HEK293 (cell line): ENCODE data around the gene PBX3.

Experiments
- CTCF ChIA-PET: fragments of 350-600 bp; formaldehyde crosslinking; extraction: SDS; loops from one replicate; lab custom pipeline; 2021; ENCODE audit warnings: antibody characterized with exemption; lab: Yijun Ruan, JAX
- POLR2A ChIA-PET: fragments of 300-600 bp; formaldehyde crosslinking; extraction: SDS; loops from one replicate; lab custom pipeline; 2020; ENCODE audit warnings: antibody characterized with exemption, inconsistent platforms; lab: Yijun Ruan, JAX
- H3K27ac ChIP-seq: fragments of 200-500 bp; sonication (Bioruptor generic); 2 replicates; pipeline ENCODE4 v1.5.1; 2014; ENCODE audit warnings: low read depth, low read length, control low read depth, inconsistent platforms; ENCODE audit errors: extremely low read depth
- H3K36me3 ChIP-seq, 2 experiments: fragments of 200-500 bp in 1 of 2; sonication (Bioruptor generic) in 1 of 2; 1 replicate in 1 of 2; 2 replicates in 1 of 2; pipeline ENCODE4 v1.5.1; 2014 to 2017; ENCODE audit warnings: inconsistent platforms in 2 of 2, low read length in 2 of 2; ENCODE audit not compliant: control insufficient read depth in 2 of 2, insufficient read depth in 1 of 2
- H3K4me1 ChIP-seq: fragments of 200-500 bp; sonication (Bioruptor generic); 2 replicates; pipeline ENCODE4 v1.5.1; 2014; ENCODE audit warnings: mild to moderate bottlenecking, low read length, inconsistent platforms; ENCODE audit not compliant: control insufficient read depth, insufficient read depth
- H3K4me3 ChIP-seq: 2 replicates; pipeline ENCODE4 v1.5.1; 2011; ENCODE audit warnings: low read depth, mild to moderate bottlenecking, control low read depth, low read length, moderate library complexity
- H3K9me3 ChIP-seq: fragments of 200-500 bp; sonication (Bioruptor generic); 2 replicates; pipeline ENCODE4 v1.5.1; 2014; ENCODE audit warnings: low read depth, low read length, inconsistent platforms; ENCODE audit not compliant: control insufficient read depth, insufficient read depth
- EGR2 ChIP-seq: fragments of 450-650 bp; formaldehyde crosslinking; IDR thresholded peaks from 2 replicates; pipeline ENCODE4 v1.5.1; 2016; ENCODE audit warnings: low read depth, missing biosample characterization, missing genetic modification characterization
- GLIS1 ChIP-seq: fragments of 450-650 bp; formaldehyde crosslinking; IDR thresholded peaks from 2 replicates; pipeline ENCODE4 v1.5.1; 2016; ENCODE audit warnings: missing biosample characterization, missing genetic modification characterization
- MZF1 ChIP-seq: fragments of 450-650 bp; formaldehyde crosslinking; IDR thresholded peaks from 2 replicates; pipeline ENCODE4 v1.5.1; 2017; ENCODE audit warnings: missing biosample characterization, missing genetic modification characterization, borderline replicate concordance
- OVOL3 ChIP-seq: fragments of 450-650 bp; formaldehyde crosslinking; IDR thresholded peaks from 2 replicates; pipeline ENCODE4 v1.5.1; 2016; ENCODE audit warnings: missing biosample characterization, missing genetic modification characterization
- SALL2 ChIP-seq: fragments of 450-650 bp; formaldehyde crosslinking; IDR thresholded peaks from 2 replicates; pipeline ENCODE4 v1.5.0; 2017; ENCODE audit warnings: missing biosample characterization, mild to moderate bottlenecking, missing genetic modification characterization, borderline replicate concordance
- TCF7L2 ChIP-seq: IDR thresholded peaks from 2 replicates; pipeline ENCODE4 v1.6.1; 2011; ENCODE audit warnings: low read depth, mild to moderate bottlenecking, inconsistent platforms, low read length, moderate library complexity, borderline replicate concordance
- WT1 ChIP-seq: fragments of 450-650 bp; formaldehyde crosslinking; IDR thresholded peaks from 2 replicates; pipeline ENCODE4 v1.5.1; 2016; ENCODE audit warnings: missing biosample characterization, missing genetic modification characterization
- ZBTB17 ChIP-seq: fragments of 450-650 bp; formaldehyde crosslinking; IDR thresholded peaks from 2 replicates; pipeline ENCODE4 v1.5.1; 2016; ENCODE audit warnings: missing biosample characterization, missing genetic modification characterization
- ZFP3 ChIP-seq: fragments of 450-650 bp; formaldehyde crosslinking; IDR thresholded peaks from 2 replicates; pipeline ENCODE4 v1.5.1; 2016; ENCODE audit warnings: low read depth, missing biosample characterization, missing genetic modification characterization
- ZNF112 ChIP-seq: fragments of 450-650 bp; formaldehyde crosslinking; IDR thresholded peaks from 2 replicates; pipeline ENCODE4 v1.5.0; 2017; ENCODE audit warnings: missing biosample characterization, missing genetic modification characterization
- ZNF121 ChIP-seq: fragments of 450-650 bp; formaldehyde crosslinking; IDR thresholded peaks from 2 replicates; pipeline ENCODE4 v1.5.1; 2016; ENCODE audit warnings: missing biosample characterization, missing genetic modification characterization
- ZNF146 ChIP-seq: fragments of 450-650 bp; formaldehyde crosslinking; IDR thresholded peaks from 2 replicates; pipeline ENCODE4 v1.5.1; 2016; ENCODE audit warnings: missing biosample characterization, missing genetic modification characterization
- ZNF174 ChIP-seq: fragments of 450-650 bp; formaldehyde crosslinking; IDR thresholded peaks from 2 replicates; pipeline ENCODE4 v1.5.0; 2017; ENCODE audit warnings: missing biosample characterization, mild to moderate bottlenecking, missing genetic modification characterization
- ZNF184 ChIP-seq: fragments of 450-650 bp; IDR thresholded peaks from 2 replicates; pipeline ENCODE4 v1.5.1; 2018; ENCODE audit warnings: missing biosample characterization, mild to moderate bottlenecking, missing genetic modification characterization
- ZNF19 ChIP-seq: fragments of 450-650 bp; formaldehyde crosslinking; IDR thresholded peaks from 2 replicates; pipeline ENCODE4; 2016; ENCODE audit warnings: missing biosample characterization, missing genetic modification characterization, low read depth
- ZNF2 ChIP-seq: fragments of 450-650 bp; formaldehyde crosslinking; IDR thresholded peaks from 2 replicates; pipeline ENCODE4 v1.5.1; 2016; ENCODE audit warnings: missing biosample characterization, missing genetic modification characterization
- ZNF221 ChIP-seq: fragments of 450-650 bp; formaldehyde crosslinking; IDR thresholded peaks from 2 replicates; pipeline ENCODE4 v1.5.1; 2017; ENCODE audit warnings: missing biosample characterization, missing genetic modification characterization, borderline replicate concordance
- ZNF223 ChIP-seq: fragments of 450-650 bp; formaldehyde crosslinking; IDR thresholded peaks from 2 replicates; pipeline ENCODE4 v1.5.1; 2016; ENCODE audit warnings: missing biosample characterization, missing genetic modification characterization
- ZNF426 ChIP-seq: fragments of 450-650 bp; formaldehyde crosslinking; IDR thresholded peaks from 2 replicates; pipeline ENCODE4 v1.5.1; 2017; ENCODE audit warnings: missing biosample characterization, missing genetic modification characterization, mild to moderate bottlenecking, inconsistent platforms, moderate library complexity
- ZNF510 ChIP-seq: fragments of 450-650 bp; formaldehyde crosslinking; IDR thresholded peaks from 2 replicates; pipeline ENCODE4 v1.5.1; 2018; ENCODE audit warnings: mild to moderate bottlenecking, missing genetic modification characterization, missing biosample characterization; ENCODE audit not compliant: insufficient replicate concordance
- ZNF521 ChIP-seq: fragments of 450-650 bp; formaldehyde crosslinking; IDR thresholded peaks from 2 replicates; pipeline ENCODE4 v1.5.1; 2017; ENCODE audit warnings: missing biosample characterization, mild to moderate bottlenecking, missing genetic modification characterization
- ZNF544 ChIP-seq: fragments of 450-650 bp; formaldehyde crosslinking; IDR thresholded peaks from 2 replicates; pipeline ENCODE4 v1.5.0; 2017; ENCODE audit warnings: missing biosample characterization, missing genetic modification characterization
- ZNF561 ChIP-seq: fragments of 450-650 bp; IDR thresholded peaks from 2 replicates; pipeline ENCODE4 v1.5.1; 2018; ENCODE audit warnings: missing biosample characterization, missing genetic modification characterization, borderline replicate concordance
- ZNF596 ChIP-seq: fragments of 450-650 bp; IDR thresholded peaks from 2 replicates; pipeline ENCODE4 v1.5.0; 2018; ENCODE audit warnings: missing biosample characterization, mild to moderate bottlenecking, missing genetic modification characterization, moderate library complexity
- ZNF623 ChIP-seq: fragments of 450-650 bp; formaldehyde crosslinking; IDR thresholded peaks from 2 replicates; pipeline ENCODE4 v1.5.1; 2016; ENCODE audit warnings: missing biosample characterization, missing genetic modification characterization
- ZNF791 ChIP-seq: fragments of 450-650 bp; formaldehyde crosslinking; IDR thresholded peaks from 2 replicates; pipeline ENCODE4 v1.5.1; 2016; ENCODE audit warnings: missing biosample characterization, missing genetic modification characterization
- ZNF843 ChIP-seq: fragments of 450-650 bp; formaldehyde crosslinking; IDR thresholded peaks from 2 replicates; pipeline ENCODE4 v1.5.1; 2016; ENCODE audit warnings: missing biosample characterization, missing genetic modification characterization
- TF ChIP-seq, protein P1 (sequence below): fragments of 450-650 bp; formaldehyde crosslinking; IDR thresholded peaks from 2 replicates; pipeline ENCODE4 v1.5.1; 2017; ENCODE audit warnings: missing biosample characterization, missing genetic modification characterization
- TF ChIP-seq, protein P2 (sequence below): fragments of 450-650 bp; formaldehyde crosslinking; IDR thresholded peaks from 2 replicates; pipeline ENCODE4 v1.5.1; 2016; ENCODE audit warnings: missing biosample characterization, missing genetic modification characterization, low read depth
- TF ChIP-seq, protein P3 (sequence below): fragments of 450-650 bp; formaldehyde crosslinking; conservative IDR thresholded peaks from 2 replicates; pipeline ENCODE4 v1.5.1; 2016; ENCODE audit warnings: low read depth, missing biosample characterization, missing genetic modification characterization

Gene PBX3

DNA sequence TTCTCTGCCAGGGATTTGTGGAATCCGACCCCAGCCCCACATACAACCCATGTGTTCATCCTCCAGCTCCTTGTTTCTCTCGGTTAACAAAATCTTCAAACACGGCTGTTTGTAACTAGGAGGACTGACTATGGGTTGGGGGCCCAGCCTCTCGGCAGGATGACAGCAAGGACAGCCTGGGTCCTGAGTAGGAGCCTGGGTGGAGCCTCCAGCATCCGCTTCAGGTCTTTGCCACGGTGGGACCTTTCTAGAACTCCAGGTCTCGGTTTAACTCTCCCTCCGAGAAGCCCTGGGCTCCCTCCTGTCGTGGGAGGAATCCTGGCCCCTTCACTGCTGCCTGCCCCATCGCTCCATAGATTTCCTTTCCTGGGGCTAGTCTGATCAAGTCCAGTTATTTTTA lies 248.5 kb downstream of the PBX3 start (continued):
- no peak for TF ChIP-seq OVOL3 (tag by site-specific recombination)
- TF ChIP-seq ZNF596 (tag by site-specific recombination) = no peak

DNA sequence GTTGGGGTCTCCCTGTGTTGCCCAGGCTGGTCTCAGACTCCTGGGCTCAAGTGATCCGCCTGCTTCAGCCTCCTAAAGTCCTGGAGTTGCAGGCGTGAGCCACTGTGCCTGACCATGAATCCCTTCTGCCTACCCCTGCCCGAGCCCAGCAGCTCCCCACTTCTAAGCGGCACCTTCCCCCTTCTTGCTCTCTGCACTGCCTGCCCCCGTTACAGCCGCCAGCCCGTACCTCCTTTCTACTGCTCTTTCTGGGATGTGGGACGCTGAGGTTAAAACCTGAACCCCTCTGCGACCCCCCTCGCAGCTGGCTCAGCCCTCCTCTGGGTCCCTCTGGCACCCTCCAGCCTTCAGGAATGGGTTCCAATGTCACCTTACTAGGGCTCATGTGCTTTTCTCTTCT lies 249.6 kb downstream of the PBX3 start:
- H3K9me3 ChIP-seq = no peaks in the 10 kb centered on the region
- H3K4me3 ChIP-seq = no peak overlapping the region
- POLR2A ChIA-PET = no interaction called here
- H3K27ac ChIP-seq = no peak overlapping the region
- H3K4me1 ChIP-seq = no peaks in the 10 kb centered on the region
- CTCF ChIA-PET = no interaction called here
- H3K36me3 ChIP-seq = no peaks in the 10 kb centered on the region
- no peak for TF ChIP-seq GLIS1 (tag by site-specific recombination)
- TF ChIP-seq ZNF843 (tag by site-specific recombination) = no peak
- TF ChIP-seq MZF1 (tag by site-specific recombination) = no peak
- TF ChIP-seq ZNF791 = no peak
- no peak for TF ChIP-seq EGR2
- TF ChIP-seq ZNF223 (tag by site-specific recombination) = no peak
- TF ChIP-seq, protein P1, sequence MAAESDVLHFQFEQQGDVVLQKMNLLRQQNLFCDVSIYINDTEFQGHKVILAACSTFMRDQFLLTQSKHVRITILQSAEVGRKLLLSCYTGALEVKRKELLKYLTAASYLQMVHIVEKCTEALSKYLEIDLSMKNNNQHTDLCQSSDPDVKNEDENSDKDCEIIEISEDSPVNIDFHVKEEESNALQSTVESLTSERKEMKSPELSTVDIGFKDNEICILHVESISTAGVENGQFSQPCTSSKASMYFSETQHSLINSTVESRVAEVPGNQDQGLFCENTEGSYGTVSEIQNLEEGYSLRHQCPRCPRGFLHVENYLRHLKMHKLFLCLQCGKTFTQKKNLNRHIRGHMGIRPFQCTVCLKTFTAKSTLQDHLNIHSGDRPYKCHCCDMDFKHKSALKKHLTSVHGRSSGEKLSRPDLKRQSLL (tag by site-specific recombination) = no peak
- no peak for TF ChIP-seq ZNF146 (tag by site-specific recombination)
- TF ChIP-seq ZNF426 (tag by site-specific recombination) = no peak
- TF ChIP-seq ZFP3 (tag by site-specific recombination) = no peak
- TF ChIP-seq ZNF544 (tag by site-specific recombination) = no peak
- no peak for TF ChIP-seq TCF7L2
- no peak for TF ChIP-seq ZNF19
- TF ChIP-seq SALL2 (tag by site-specific recombination) = no peak
- no peak for TF ChIP-seq ZNF121
- no peak for TF ChIP-seq ZNF184 (tag by site-specific recombination)
- no peak for TF ChIP-seq WT1
- TF ChIP-seq ZNF521 (tag by site-specific recombination) = no peak
- TF ChIP-seq ZBTB17 (tag by site-specific recombination) = no peak
- TF ChIP-seq, protein P2, sequence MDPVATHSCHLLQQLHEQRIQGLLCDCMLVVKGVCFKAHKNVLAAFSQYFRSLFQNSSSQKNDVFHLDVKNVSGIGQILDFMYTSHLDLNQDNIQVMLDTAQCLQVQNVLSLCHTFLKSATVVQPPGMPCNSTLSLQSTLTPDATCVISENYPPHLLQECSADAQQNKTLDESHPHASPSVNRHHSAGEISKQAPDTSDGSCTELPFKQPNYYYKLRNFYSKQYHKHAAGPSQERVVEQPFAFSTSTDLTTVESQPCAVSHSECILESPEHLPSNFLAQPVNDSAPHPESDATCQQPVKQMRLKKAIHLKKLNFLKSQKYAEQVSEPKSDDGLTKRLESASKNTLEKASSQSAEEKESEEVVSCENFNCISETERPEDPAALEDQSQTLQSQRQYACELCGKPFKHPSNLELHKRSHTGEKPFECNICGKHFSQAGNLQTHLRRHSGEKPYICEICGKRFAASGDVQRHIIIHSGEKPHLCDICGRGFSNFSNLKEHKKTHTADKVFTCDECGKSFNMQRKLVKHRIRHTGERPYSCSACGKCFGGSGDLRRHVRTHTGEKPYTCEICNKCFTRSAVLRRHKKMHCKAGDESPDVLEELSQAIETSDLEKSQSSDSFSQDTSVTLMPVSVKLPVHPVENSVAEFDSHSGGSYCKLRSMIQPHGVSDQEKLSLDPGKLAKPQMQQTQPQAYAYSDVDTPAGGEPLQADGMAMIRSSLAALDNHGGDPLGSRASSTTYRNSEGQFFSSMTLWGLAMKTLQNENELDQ (tag by site-specific recombination) = no peak

DNA sequence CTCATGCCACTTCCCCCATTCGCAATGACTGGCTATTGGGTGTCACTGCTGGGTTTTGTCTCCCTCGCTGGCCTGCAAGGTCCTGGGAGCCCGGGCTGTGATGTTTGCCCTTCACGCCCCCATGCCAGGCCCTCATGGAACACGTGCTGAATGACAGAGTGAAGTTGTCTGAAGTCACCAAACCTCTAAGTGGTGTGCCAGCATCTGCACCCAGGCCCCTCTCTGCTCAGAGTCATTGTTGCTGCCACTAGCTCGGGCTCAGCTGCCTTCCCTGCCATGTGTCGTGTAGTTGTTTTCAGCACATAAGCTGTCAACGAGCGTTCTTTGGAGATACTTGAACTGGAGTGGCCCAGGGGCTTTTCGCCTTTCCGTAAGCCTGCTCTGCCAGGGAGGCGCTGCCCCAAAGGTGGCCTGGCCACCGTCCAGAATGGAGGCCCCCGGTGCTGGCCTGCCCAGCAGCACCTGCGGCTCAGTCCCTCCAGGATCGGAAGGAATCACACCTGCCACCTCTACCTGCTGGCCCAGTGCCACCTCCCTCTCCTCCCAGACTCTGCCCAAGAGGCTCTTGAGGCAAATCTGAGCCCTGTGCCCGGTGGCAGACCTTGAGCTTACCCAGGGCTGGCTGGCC lies 250.1 kb downstream of the PBX3 start:
- Histone ChIP-seq H3K27ac (no peak overlapping the region), H3K9me3 (no peaks in the 10 kb centered on the region), H3K4me1 (no peaks in the 10 kb centered on the region), H3K36me3 (no peaks in the 10 kb centered on the region), H3K4me3 (no peak overlapping the region)
- CTCF ChIA-PET = interaction anchor here (0.6 kb wide), 1 partner anchor 590 kb away, joined by 3 read pairs; no protein-coding TSS in a partner anchor
- POLR2A ChIA-PET = no interaction called here
- TF ChIP-seq ZBTB17 (tag by site-specific recombination) = no peak
- TF ChIP-seq ZNF174 = no peak
- no peak for TF ChIP-seq ZNF2
- TF ChIP-seq ZNF561 (tag by site-specific recombination) = no peak
- TF ChIP-seq ZNF112 = no peak
- TF ChIP-seq ZNF623 (tag by site-specific recombination) = no peak
- TF ChIP-seq, protein P3, sequence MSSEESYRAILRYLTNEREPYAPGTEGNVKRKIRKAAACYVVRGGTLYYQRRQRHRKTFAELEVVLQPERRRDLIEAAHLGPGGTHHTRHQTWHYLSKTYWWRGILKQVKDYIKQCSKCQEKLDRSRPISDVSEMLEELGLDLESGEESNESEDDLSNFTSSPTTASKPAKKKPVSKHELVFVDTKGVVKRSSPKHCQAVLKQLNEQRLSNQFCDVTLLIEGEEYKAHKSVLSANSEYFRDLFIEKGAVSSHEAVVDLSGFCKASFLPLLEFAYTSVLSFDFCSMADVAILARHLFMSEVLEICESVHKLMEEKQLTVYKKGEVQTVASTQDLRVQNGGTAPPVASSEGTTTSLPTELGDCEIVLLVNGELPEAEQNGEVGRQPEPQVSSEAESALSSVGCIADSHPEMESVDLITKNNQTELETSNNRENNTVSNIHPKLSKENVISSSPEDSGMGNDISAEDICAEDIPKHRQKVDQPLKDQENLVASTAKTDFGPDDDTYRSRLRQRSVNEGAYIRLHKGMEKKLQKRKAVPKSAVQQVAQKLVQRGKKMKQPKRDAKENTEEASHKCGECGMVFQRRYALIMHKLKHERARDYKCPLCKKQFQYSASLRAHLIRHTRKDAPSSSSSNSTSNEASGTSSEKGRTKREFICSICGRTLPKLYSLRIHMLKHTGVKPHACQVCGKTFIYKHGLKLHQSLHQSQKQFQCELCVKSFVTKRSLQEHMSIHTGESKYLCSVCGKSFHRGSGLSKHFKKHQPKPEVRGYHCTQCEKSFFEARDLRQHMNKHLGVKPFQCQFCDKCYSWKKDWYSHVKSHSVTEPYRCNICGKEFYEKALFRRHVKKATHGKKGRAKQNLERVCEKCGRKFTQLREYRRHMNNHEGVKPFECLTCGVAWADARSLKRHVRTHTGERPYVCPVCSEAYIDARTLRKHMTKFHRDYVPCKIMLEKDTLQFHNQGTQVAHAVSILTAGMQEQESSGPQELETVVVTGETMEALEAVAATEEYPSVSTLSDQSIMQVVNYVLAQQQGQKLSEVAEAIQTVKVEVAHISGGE (tag by site-specific recombination) = no peak
- TF ChIP-seq ZNF510 (tag by site-specific recombination) = no peak
- no peak for TF ChIP-seq ZNF221 (tag by site-specific recombination)
